H1 (cell line): ENCODE data around the gene SPARC. TPM values are rescaled to one million over a fixed set of nuclear protein-coding genes. Genes with fewer than 3 reads are reported as not detected.

Source experiments
- CTCF ChIA-PET: fragments of 300-600 bp; sonication (Branson Sonifier 250); formaldehyde crosslinking; loops from one replicate; lab custom pipeline; 2021; ENCODE audit not compliant: partially characterized antibody; lab: Charles Lee
- POLR2A ChIA-PET: fragments of 300-600 bp; sonication (Branson Sonifier 250); formaldehyde crosslinking; loops from one replicate; lab custom pipeline; 2021; ENCODE audit warnings: inconsistent platforms; ENCODE audit not compliant: partially characterized antibody; lab: Charles Lee
- DNase-seq, 2 experiments: peaks; one replicate each; pipeline versions ENCODE4 v3.0.0 to v3.0.0-alpha.2; 2010 to 2022; ENCODE audit warnings: low spot score in 2 of 2, low read depth in 1 of 2, mixed read lengths in 1 of 2
- FAIRE-seq: peaks from 2 replicates; lab custom pipeline; 2011; peaks lifted over from hg19 to GRCh38; lab: Jason Lieb, UNC
- H2AFZ ChIP-seq: 2 replicates; pipeline ENCODE4 v1.8.1; 2012; ENCODE audit warnings: low read length, inconsistent platforms
- H2AK5ac ChIP-seq: 2 replicates; pipeline ENCODE4 v1.6.1; 2013; ENCODE audit warnings: low read depth, low read length
- H2BK120ac ChIP-seq: replicated peaks from 2 replicates; pipeline ENCODE3; 2013; ENCODE audit warnings: low read depth, low read length, inconsistent platforms
- H2BK12ac ChIP-seq: 2 replicates; pipeline ENCODE4 v1.6.1; 2013; ENCODE audit warnings: low read depth, low read length
- H2BK15ac ChIP-seq: 2 replicates; pipeline ENCODE4 v1.6.1; 2013; ENCODE audit warnings: low read length
- H2BK20ac ChIP-seq: 2 replicates; pipeline ENCODE4 v1.6.1; 2013; ENCODE audit warnings: low read length
- H2BK5ac ChIP-seq: 2 replicates; pipeline ENCODE4 v1.6.1; 2013; ENCODE audit warnings: low read depth, low read length
- H3K14ac ChIP-seq: 2 replicates; pipeline ENCODE4 v1.6.1; 2013; ENCODE audit warnings: inconsistent platforms; ENCODE audit not compliant: insufficient read length
- H3K18ac ChIP-seq: 2 replicates; pipeline ENCODE4 v1.6.1; 2013; ENCODE audit warnings: low read length; ENCODE audit errors: extremely low read depth
- H3K23ac ChIP-seq: 2 replicates; pipeline ENCODE4 v1.6.1; 2013; ENCODE audit warnings: inconsistent platforms; ENCODE audit not compliant: insufficient read length
- H3K23me2 ChIP-seq: 2 replicates; pipeline ENCODE4 v1.6.1; 2013; ENCODE audit warnings: low read depth, low read length
- H3K27ac ChIP-seq: 2 replicates; pipeline ENCODE4 v1.6.1; 2011; ENCODE audit warnings: low read depth, low read length, inconsistent platforms
- H3K27me3 ChIP-seq, 4 experiments: replicated peaks in 1 of 4; 1 replicate in 1 of 4; 2 replicates in 3 of 4; pipeline versions ENCODE4 v1.6.1 to v1.8.1; 2011 to 2013; ENCODE audit warnings: low read length in 3 of 4, mild to moderate bottlenecking in 3 of 4, inconsistent platforms in 2 of 4, mixed read lengths in 2 of 4, moderate library complexity in 1 of 4; ENCODE audit not compliant: control insufficient read depth in 3 of 4, insufficient read depth in 3 of 4; ENCODE audit errors: extremely low read depth in 1 of 4
- H3K36me3 ChIP-seq, 4 experiments: 2 replicates each; pipeline versions ENCODE4 v1.6.1 to v1.8.1; 2011 to 2013; ENCODE audit warnings: mild to moderate bottlenecking in 4 of 4, low read length in 3 of 4, moderate library complexity in 2 of 4, control low read depth in 1 of 4, inconsistent platforms in 1 of 4; ENCODE audit not compliant: insufficient read depth in 4 of 4, control insufficient read depth in 2 of 4
- H3K4ac ChIP-seq: replicated peaks from 2 replicates; pipeline ENCODE3; 2013; ENCODE audit warnings: low read length, low read depth, mixed read lengths, inconsistent platforms; ENCODE audit not compliant: insufficient read length
- H3K4me1 ChIP-seq, 4 experiments: replicated peaks in 1 of 4; 1 replicate in 1 of 4; 2 replicates in 3 of 4; pipeline versions ENCODE4 v1.6.1 to v1.8.1; 2011 to 2013; ENCODE audit warnings: low read length in 3 of 4, inconsistent platforms in 2 of 4, mixed read lengths in 1 of 4; ENCODE audit not compliant: insufficient read depth in 4 of 4, control insufficient read depth in 3 of 4
- H3K4me2 ChIP-seq, 2 experiments: 2 replicates each; pipeline versions ENCODE4 v1.6.1 to v1.8.1; 2011 to 2013; ENCODE audit warnings: low read depth in 2 of 2, low read length in 2 of 2, control low read depth in 1 of 2, inconsistent platforms in 1 of 2, mild to moderate bottlenecking in 1 of 2; ENCODE audit not compliant: insufficient read depth in 1 of 2
- H3K4me3 ChIP-seq, 4 experiments: fragments of 200-600, 300-600 bp in 1 of 4; sonication (generic), shearing (Covaris generic), sonication (Bioruptor Twin) in 1 of 4; 2 replicates each; pipeline versions ENCODE4 v1.5.1 to v1.8.1; 2011 to 2016; ENCODE audit warnings: low read length in 4 of 4, low read depth in 3 of 4, control low read depth in 2 of 4, inconsistent platforms in 2 of 4, mild to moderate bottlenecking in 2 of 4, mixed read lengths in 1 of 4, moderate library complexity in 1 of 4; ENCODE audit not compliant: insufficient read depth in 2 of 4; ENCODE audit errors: extremely low read depth in 1 of 4
- H3K56ac ChIP-seq: replicated peaks from 2 replicates; pipeline ENCODE3; 2013; ENCODE audit warnings: low read depth, mild to moderate bottlenecking, mixed read lengths, low read length, inconsistent platforms; ENCODE audit not compliant: insufficient read length
- H3K79me1 ChIP-seq: 2 replicates; pipeline ENCODE4 v1.6.1; 2013; ENCODE audit warnings: low read depth, low read length, control low read depth
- H3K79me2 ChIP-seq, 2 experiments: 2 replicates each; pipeline versions ENCODE4 v1.6.1 to v1.8.1; 2012 to 2013; ENCODE audit warnings: low read length in 2 of 2, mild to moderate bottlenecking in 2 of 2, inconsistent platforms in 1 of 2; ENCODE audit not compliant: insufficient read depth in 2 of 2, control insufficient read depth in 1 of 2
- H3K9ac ChIP-seq, 4 experiments: replicated peaks in 1 of 4; 1 replicate in 1 of 4; 2 replicates in 3 of 4; pipeline versions ENCODE4 v1.6.1 to v1.8.1; 2011 to 2013; ENCODE audit warnings: low read depth in 3 of 4, low read length in 3 of 4, control low read depth in 2 of 4, mild to moderate bottlenecking in 2 of 4, moderate library complexity in 2 of 4, inconsistent platforms in 1 of 4; ENCODE audit errors: extremely low read depth in 1 of 4
- H3K9me3 ChIP-seq, 2 experiments: 2 replicates each; pipeline versions ENCODE4 v1.6.1 to v1.8.1; 2012 to 2013; ENCODE audit warnings: mild to moderate bottlenecking in 2 of 2, moderate library complexity in 2 of 2, control low read depth in 1 of 2, inconsistent platforms in 1 of 2, low read depth in 1 of 2, low read length in 1 of 2, mixed read lengths in 1 of 2; ENCODE audit not compliant: insufficient read depth in 2 of 2
- H4K20me1 ChIP-seq, 2 experiments: replicated peaks in 1 of 2; 2 replicates each; pipeline versions ENCODE3 to v1.8.1; 2011 to 2013; ENCODE audit warnings: inconsistent platforms in 2 of 2, low read length in 2 of 2, mild to moderate bottlenecking in 1 of 2; ENCODE audit not compliant: insufficient read depth in 2 of 2, control insufficient read depth in 1 of 2
- H4K5ac ChIP-seq: 2 replicates; pipeline ENCODE4 v1.6.1; 2013; ENCODE audit warnings: low read length, low read depth, mixed read lengths, inconsistent platforms; ENCODE audit not compliant: insufficient read length
- H4K8ac ChIP-seq: 2 replicates; pipeline ENCODE4 v1.8.0; 2013; ENCODE audit warnings: mild to moderate bottlenecking, moderate library complexity, low read length, inconsistent platforms; ENCODE audit not compliant: insufficient read depth; ENCODE audit errors: extremely low read depth
- H4K91ac ChIP-seq: replicated peaks from 2 replicates; pipeline ENCODE3; 2013; ENCODE audit warnings: low read length, mixed read lengths, inconsistent platforms; ENCODE audit not compliant: insufficient read length
- ASH2L ChIP-seq: fragments of 200-600, 300-600 bp; sonication (generic); IDR thresholded peaks from one replicate; pipeline ENCODE4 v1.7.1; 2017; ENCODE audit warnings: low read length
- BCL11A ChIP-seq, 2 experiments: IDR thresholded peaks; one replicate each; pipeline ENCODE4 v1.6.1; 2011; ENCODE audit warnings: low read depth in 2 of 2, low read length in 2 of 2, mild to moderate bottlenecking in 2 of 2
- HDAC6 ChIP-seq: IDR thresholded peaks from one replicate; pipeline ENCODE4 v1.7.1; 2012; ENCODE audit warnings: low read depth, mild to moderate bottlenecking, inconsistent platforms, low read length, moderate library complexity
- POLR2A ChIP-seq, 2 experiments: IDR thresholded peaks; 1 replicate in 1 of 2; 2 replicates in 1 of 2; pipeline ENCODE4 v1.6.1; 2011; ENCODE audit warnings: low read depth in 2 of 2, low read length in 2 of 2, mild to moderate bottlenecking in 2 of 2; ENCODE audit errors: control extremely low read depth in 1 of 2
- SIN3A ChIP-seq, 2 experiments: IDR thresholded peaks in 1 of 2; conservative IDR thresholded peaks in 1 of 2; 2 replicates each; pipeline ENCODE4 v1.6.1; 2011 to 2012; ENCODE audit warnings: low read length in 2 of 2, improper control_type of control experiment in 1 of 2, low read depth in 1 of 2, mild to moderate bottlenecking in 1 of 2
- SP1 ChIP-seq: IDR thresholded peaks from 2 replicates; pipeline ENCODE4 v1.6.1; 2011; ENCODE audit warnings: low read depth, low read length
- SRF ChIP-seq: IDR thresholded peaks from 2 replicates; pipeline ENCODE4 v1.6.1; 2011; ENCODE audit warnings: mild to moderate bottlenecking, low read depth, low read length, moderate library complexity
- SUZ12 ChIP-seq: fragments of 200-600 bp; sonication (generic); IDR thresholded peaks from 2 replicates; pipeline ENCODE4 v1.6.1; 2012; ENCODE audit warnings: mild to moderate bottlenecking, inconsistent platforms, low read length, moderate library complexity, mixed read lengths
- TAF7 ChIP-seq: optimal IDR thresholded peaks from 2 replicates; pipeline ENCODE3; 2011; ENCODE audit warnings: low read depth, mild to moderate bottlenecking, inconsistent platforms, low read length, moderate library complexity, borderline replicate concordance
- TCF12 ChIP-seq: IDR thresholded peaks from 2 replicates; pipeline ENCODE4 v1.6.1; 2011; ENCODE audit warnings: low read depth, mild to moderate bottlenecking, low read length
- YY1 ChIP-seq: IDR thresholded peaks from 2 replicates; pipeline ENCODE4 v1.6.1; 2011; ENCODE audit warnings: low read depth, mild to moderate bottlenecking, low read length
- WGBS, 2 experiments: shearing (Covaris generic) in 1 of 2; methylation state at CpG; one replicate each; pipeline versions ENCODE4 v1.1.6 to v1.1.7; 2013 to 2015; ENCODE audit warnings: low lambda C conversion rate in 2 of 2, mixed read lengths in 2 of 2, inconsistent platforms in 1 of 2, low coverage in 1 of 2, missing lambda C conversion rate in 1 of 2; ENCODE audit not compliant: insufficient replicate concordance in 2 of 2, insufficient coverage in 1 of 2, insufficient read length in 1 of 2; ENCODE audit errors: extremely low coverage in 1 of 2, missing lambda C conversion rate in 1 of 2; 5-methylcytosine and 5-hydroxymethylcytosine counted together
- polyA plus RNA-seq, 7 experiments: library from polyadenylated mRNA; depleted of rRNA in 3 of 7; stranded (reverse) in 5 of 7; unstranded in 2 of 7; fragments of >200 nt in 5 of 7; fragments of 200-250 nt in 2 of 7; gene quantifications; 1 replicate in 5 of 7; 2 replicates in 1 of 7; 4 replicates in 1 of 7; pipeline versions ENCODE4 v1.2.1 to v1.2.3, GENCODE V29; 2011 to 2013; ENCODE audit warnings: missing spikeins in 2 of 7, mixed read lengths in 2 of 7
- total RNA-seq: library from RNA; stranded (reverse); fragmentation: NEBNext Ultra II Directional; extraction: Animal tissue kit (Norgen Biotek cat#: 25700); gene quantifications from 2 replicates; pipeline ENCODE4 v1.2.1, GENCODE V29; 2021
- TF ChIP-seq, protein P1 (sequence below): IDR thresholded peaks from 2 replicates; pipeline ENCODE4 v1.6.1; 2012; ENCODE audit warnings: inconsistent platforms

Gene SPARC
- total and polyA plus RNA-seq, 2 of the 8 experiments (the other 6 are each of a cell fraction or from before 2014, with no cell fraction given), result 375 to 438 TPM

DNA sequence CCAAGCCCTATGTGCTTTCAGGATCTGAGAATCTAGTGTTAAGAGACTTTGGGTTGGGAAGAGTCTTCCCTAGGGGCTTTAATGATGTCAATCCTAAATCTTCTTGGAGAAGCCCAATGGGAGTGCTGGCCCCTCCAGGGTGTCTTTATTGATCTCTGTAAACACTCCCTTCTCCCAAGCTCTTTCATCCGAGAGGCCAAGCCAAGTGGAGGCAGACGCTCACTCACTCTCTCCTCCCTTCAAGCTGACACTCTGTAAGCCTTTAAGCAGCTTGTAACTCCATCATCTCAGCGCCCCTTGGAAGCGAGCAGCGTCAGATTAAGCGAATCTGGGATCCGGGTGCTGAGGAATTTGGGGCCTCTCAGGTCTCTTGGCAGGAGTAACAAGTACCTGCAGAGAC is 37.7 kb downstream of the SPARC start:
- Histone ChIP-seq H2AFZ (peak overlapping the region; percentile 19; the same call in 1 of the 2 replicates), H2BK12ac (no peak overlapping the region), H3K4me1 (no peaks in the 10 kb centered on the region; a peak in 1 of 7 replicates), H2BK5ac (no peak overlapping the region), H4K91ac (no peak overlapping the region), H3K18ac (no peak overlapping the region), H3K9me3 (no peaks in the 10 kb centered on the region), H2AK5ac (no peak overlapping the region), H3K4me3 (no peak overlapping the region), H3K4me2 (no peak overlapping the region), H3K4ac (no peak overlapping the region), H3K79me2 (no peaks in the 10 kb centered on the region), H2BK20ac (no peak overlapping the region), H3K23ac (no peak overlapping the region), H3K27me3 (no peaks in the 10 kb centered on the region), H3K9ac (no peak overlapping the region), H4K8ac (no peak overlapping the region), H3K36me3 (no peaks in the 10 kb centered on the region), H2BK15ac (no peak overlapping the region), H3K23me2 (no peaks in the 10 kb centered on the region), H2BK120ac (no peak overlapping the region), H3K79me1 (no peaks in the 10 kb centered on the region), H4K5ac (no peak overlapping the region), H4K20me1 (no peaks in the 10 kb centered on the region), H3K56ac (no peak overlapping the region), H3K14ac (no peak overlapping the region), H3K27ac (no peak overlapping the region)
- POLR2A ChIA-PET, result no interaction called here
- DNase-seq (no peak), FAIRE-seq (no peak)
- CTCF ChIA-PET, result interaction anchor here (0.8 to 43.0 kb wide), 10 partner anchors 10 to 411 kb away, joined by 3 to 991 read pairs (median 4); partner anchors contain the start of genes ATOX1 and SLC36A1
- TF ChIP-seq BCL11A (IDR thresholded peaks at IDR 0.05; ENCODE audit: low read depth in 2 of 2, low read length in 2 of 2) (no peak), ASH2L (no peak), SIN3A (conservative IDR thresholded peaks at IDR 0.05 in 1 of 2, IDR thresholded peaks at IDR 0.05 in 1 of 2; ENCODE audit: low read depth in 1 of 2, low read length in 2 of 2) (no peak), HDAC6 (no peak), TAF7 (no peak), TCF12 (no peak), YY1 (no peak), SUZ12 (no peak), SRF (no peak), POLR2A (IDR thresholded peaks at IDR 0.05; ENCODE audit: control extremely low read depth in 1 of 2, low read depth in 2 of 2, low read length in 2 of 2) (no peak), SP1 (no peak)
- TF ChIP-seq, protein P1, sequence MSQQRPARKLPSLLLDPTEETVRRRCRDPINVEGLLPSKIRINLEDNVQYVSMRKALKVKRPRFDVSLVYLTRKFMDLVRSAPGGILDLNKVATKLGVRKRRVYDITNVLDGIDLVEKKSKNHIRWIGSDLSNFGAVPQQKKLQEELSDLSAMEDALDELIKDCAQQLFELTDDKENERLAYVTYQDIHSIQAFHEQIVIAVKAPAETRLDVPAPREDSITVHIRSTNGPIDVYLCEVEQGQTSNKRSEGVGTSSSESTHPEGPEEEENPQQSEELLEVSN, result no peak
- WGBS, 2 experiments, result 87% methylated on average over 7 of the region's 7 CpGs; no CpG with 5 or more reads in 1 of the 2 experiments
